Hepatocyte (in vitro differentiated cells): ENCODE measurements around the gene CACHD1. TPM values are rescaled to one million over a fixed set of nuclear protein-coding genes. Genes with fewer than 3 reads are reported as not detected.

ENCODE experiments used
- DNase-seq: peaks from one replicate; pipeline ENCODE4 v3.0.0-alpha.2; 2016; ENCODE audit warnings: low spot score
- H2AFZ ChIP-seq: fragments of 200-600 bp; sonication (generic); 2 replicates; pipeline ENCODE4 v1.6.0; 2016; ENCODE audit warnings: antibody characterized with exemption, mild to moderate bottlenecking
- H3K27ac ChIP-seq: fragments of 200-600 bp; sonication (generic); 2 replicates; pipeline ENCODE4 v1.5.1; 2016; ENCODE audit warnings: mild to moderate bottlenecking
- H3K27me3 ChIP-seq: fragments of 200-600 bp; sonication (generic); 2 replicates; pipeline ENCODE4 v1.6.1; 2016
- H3K36me3 ChIP-seq: fragments of 200-600 bp; sonication (generic); replicated peaks from 2 replicates; pipeline ENCODE4 v1.5.1; 2016; ENCODE audit warnings: low read depth; ENCODE audit not compliant: insufficient read depth
- H3K4me1 ChIP-seq: fragments of 200-600 bp; sonication (generic); 2 replicates; pipeline ENCODE4 v1.5.1; 2016; ENCODE audit warnings: mild to moderate bottlenecking, moderate library complexity; ENCODE audit not compliant: insufficient read depth
- H3K4me2 ChIP-seq: fragments of 200-600 bp; sonication (generic); 2 replicates; pipeline ENCODE4 v1.6.0; 2016
- H3K4me3 ChIP-seq: fragments of 200-600 bp; sonication (generic); 2 replicates; pipeline ENCODE4 v1.5.1; 2016; ENCODE audit warnings: mild to moderate bottlenecking
- H3K79me2 ChIP-seq: fragments of 200-600 bp; sonication (generic); 2 replicates; pipeline ENCODE4 v1.6.0; 2017; ENCODE audit warnings: mild to moderate bottlenecking
- H3K9me2 ChIP-seq: fragments of 200-600 bp; sonication (generic); replicated peaks from 2 replicates; pipeline ENCODE4 v1.6.0; 2017; ENCODE audit warnings: mild to moderate bottlenecking; ENCODE audit not compliant: insufficient read depth
- H3K9me3 ChIP-seq: fragments of 200-600 bp; sonication (generic); 2 replicates; pipeline ENCODE4 v1.5.1; 2016; ENCODE audit warnings: low read depth, mild to moderate bottlenecking
- H4K20me1 ChIP-seq: fragments of 200-600 bp; sonication (generic); 2 replicates; pipeline ENCODE4 v1.6.0; 2016; ENCODE audit warnings: mild to moderate bottlenecking; ENCODE audit not compliant: insufficient read depth, poor library complexity, severe bottlenecking
- EZH2 ChIP-seq: fragments of 200-600 bp; sonication (generic); IDR thresholded peaks from 2 replicates; pipeline ENCODE4 v1.6.1; 2016; ENCODE audit warnings: antibody characterized with exemption, mild to moderate bottlenecking, borderline replicate concordance
- EZH2phosphoT487 ChIP-seq: fragments of 200-600 bp; sonication (generic); IDR thresholded peaks from one replicate; pipeline ENCODE4 v1.6.1; 2018; ENCODE audit warnings: antibody characterized with exemption, mild to moderate bottlenecking, low read depth, moderate library complexity; ENCODE audit not compliant: unreplicated experiment, severe bottlenecking
- WGBS: methylation state at CpG from one replicate; pipeline ENCODE4 v1.1.6; 2016; ENCODE audit warnings: low lambda C conversion rate; ENCODE audit errors: missing lambda C conversion rate; 5-methylcytosine and 5-hydroxymethylcytosine counted together
- polyA plus RNA-seq: library from polyadenylated mRNA; unstranded; fragments of >200 nt; fragmentation: Nextera tagmentation; extraction: Ambion mirVana; gene quantifications from 2 replicates; pipeline ENCODE4 v1.2.1, GENCODE V29; 2016
- total RNA-seq: library from RNA; depleted of rRNA; stranded (reverse); fragments of >200 nt; gene quantifications from 2 replicates; pipeline ENCODE4 v1.2.3, GENCODE V29; 2014
- TF ChIP-seq, protein P1 (sequence below): fragments of 200-600 bp; sonication (generic); IDR thresholded peaks from 2 replicates; pipeline ENCODE4 v1.5.1; 2016; ENCODE audit warnings: antibody characterized with exemption, mild to moderate bottlenecking; ENCODE audit not compliant: poor library complexity

The CACHD1 gene
- total and polyA plus RNA-seq, 2 experiments from 2014 or later: 23.8 to 39.7 TPM

DNA sequence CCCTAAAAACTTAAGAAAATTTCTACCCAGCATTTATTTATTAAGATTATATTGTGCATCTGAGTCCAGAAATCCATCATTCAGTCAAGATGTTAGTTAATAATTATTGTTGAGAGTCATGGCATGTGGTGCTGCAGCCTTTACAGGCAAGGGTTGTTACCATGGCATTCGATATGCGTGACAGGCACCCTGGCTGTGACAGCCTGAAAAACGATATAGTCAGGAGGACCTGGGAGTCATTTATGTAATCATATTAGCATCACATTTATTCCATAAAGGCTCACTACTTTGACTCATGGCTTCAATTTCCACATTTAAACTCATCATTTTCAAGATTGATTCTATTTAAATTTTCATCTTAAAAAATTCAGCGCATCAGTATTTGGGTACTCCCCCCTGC, 68.0 kb downstream of the CACHD1 start:
- no peaks in the 10 kb centered on the region for H3K36me3 ChIP-seq
- H3K27ac ChIP-seq: peak overlapping the region; percentile 71
- H3K79me2 ChIP-seq: peaks cover 73% of the 10 kb centered on the region
- H3K27me3 ChIP-seq: no peaks in the 10 kb centered on the region
- no peak overlapping the region for H2AFZ ChIP-seq
- peaks cover 46% of the 10 kb centered on the region for H3K4me1 ChIP-seq
- no peaks in the 10 kb centered on the region for H3K9me2 ChIP-seq
- WGBS: 45% methylated on average over 4 of the region's 4 CpGs
- H4K20me1 ChIP-seq: no peaks in the 10 kb centered on the region
- H3K4me2 ChIP-seq: peak overlapping the region; percentile 68
- no peak overlapping the region for H3K4me3 ChIP-seq
- H3K9me3 ChIP-seq: no peaks in the 10 kb centered on the region
- TF ChIP-seq, protein P1, sequence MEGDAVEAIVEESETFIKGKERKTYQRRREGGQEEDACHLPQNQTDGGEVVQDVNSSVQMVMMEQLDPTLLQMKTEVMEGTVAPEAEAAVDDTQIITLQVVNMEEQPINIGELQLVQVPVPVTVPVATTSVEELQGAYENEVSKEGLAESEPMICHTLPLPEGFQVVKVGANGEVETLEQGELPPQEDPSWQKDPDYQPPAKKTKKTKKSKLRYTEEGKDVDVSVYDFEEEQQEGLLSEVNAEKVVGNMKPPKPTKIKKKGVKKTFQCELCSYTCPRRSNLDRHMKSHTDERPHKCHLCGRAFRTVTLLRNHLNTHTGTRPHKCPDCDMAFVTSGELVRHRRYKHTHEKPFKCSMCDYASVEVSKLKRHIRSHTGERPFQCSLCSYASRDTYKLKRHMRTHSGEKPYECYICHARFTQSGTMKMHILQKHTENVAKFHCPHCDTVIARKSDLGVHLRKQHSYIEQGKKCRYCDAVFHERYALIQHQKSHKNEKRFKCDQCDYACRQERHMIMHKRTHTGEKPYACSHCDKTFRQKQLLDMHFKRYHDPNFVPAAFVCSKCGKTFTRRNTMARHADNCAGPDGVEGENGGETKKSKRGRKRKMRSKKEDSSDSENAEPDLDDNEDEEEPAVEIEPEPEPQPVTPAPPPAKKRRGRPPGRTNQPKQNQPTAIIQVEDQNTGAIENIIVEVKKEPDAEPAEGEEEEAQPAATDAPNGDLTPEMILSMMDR: no peak
- DNase-seq: no peak

DNA sequence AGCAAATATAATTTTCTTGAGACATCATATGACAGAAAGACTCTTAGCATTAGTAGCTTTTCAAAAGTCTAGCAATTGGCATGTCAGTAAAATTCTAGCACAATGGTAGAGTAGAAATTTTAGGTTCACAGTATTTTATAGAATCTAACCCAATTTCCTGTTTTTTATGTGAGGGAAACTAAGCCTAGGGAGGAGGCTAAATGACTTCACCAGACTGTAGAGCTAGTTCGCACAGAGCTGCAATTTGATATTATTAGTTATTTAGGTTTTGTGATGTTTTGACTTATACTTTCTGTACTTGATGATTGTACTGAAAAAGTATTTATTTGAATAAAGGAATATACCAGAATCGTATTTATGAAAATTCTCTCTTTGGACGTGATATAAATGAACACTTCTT, 68.5 kb downstream of the CACHD1 start:
- no peak for DNase-seq
- Histone ChIP-seq H3K4me1 (peaks cover 46% of the 10 kb centered on the region), H2AFZ (no peak overlapping the region), H3K36me3 (no peaks in the 10 kb centered on the region), H3K9me2 (no peaks in the 10 kb centered on the region), H3K4me2 (peak overlapping the region; percentile 68), H3K79me2 (peaks cover 73% of the 10 kb centered on the region), H3K27ac (peak overlapping the region; percentile 33), H3K9me3 (no peaks in the 10 kb centered on the region), H3K27me3 (no peaks in the 10 kb centered on the region), H3K4me3 (no peak overlapping the region), H4K20me1 (no peaks in the 10 kb centered on the region)
- WGBS: 75% methylated on average over 3 of the region's 3 CpGs
- TF ChIP-seq, protein P1: no peak
- TF ChIP-seq EZH2: no peak
- TF ChIP-seq EZH2phosphoT487: no peak

DNA sequence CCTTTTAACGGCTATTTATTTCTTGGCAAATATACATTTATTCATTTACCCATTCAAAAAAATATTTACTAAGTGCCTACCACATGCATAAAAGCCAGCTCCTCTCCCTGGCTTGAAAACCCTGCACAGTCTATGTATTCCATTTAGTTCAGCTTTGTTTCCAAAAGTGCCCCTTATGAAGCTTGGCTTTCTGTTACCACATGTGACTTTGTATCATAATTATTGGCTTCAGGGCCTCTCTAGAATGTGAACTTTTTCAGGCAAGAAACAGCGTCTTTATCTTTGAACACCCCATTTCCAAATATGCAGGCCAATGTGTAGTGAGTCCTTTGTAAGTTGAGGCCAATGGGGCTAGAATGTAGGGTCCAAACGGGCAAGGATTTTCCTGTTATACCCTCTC, 69.4 kb downstream of the CACHD1 start:
- H3K27ac ChIP-seq: peak overlapping the region; percentile 87
- WGBS: 48% methylated on average over 3 of the region's 3 CpGs

More for the DNA sequence above, 69.4 kb downstream of the CACHD1 start:
- no peak overlapping the region for H3K4me3 ChIP-seq
- H3K9me2 ChIP-seq: no peaks in the 10 kb centered on the region
- peaks cover 73% of the 10 kb centered on the region for H3K79me2 ChIP-seq
- H3K4me2 ChIP-seq: peak overlapping the region; percentile 69
- no peak overlapping the region for H2AFZ ChIP-seq
- H3K36me3 ChIP-seq: no peaks in the 10 kb centered on the region
- TF ChIP-seq, protein P1: no peak
- no peak for TF ChIP-seq EZH2phosphoT487
- TF ChIP-seq EZH2: no peak
- H4K20me1 ChIP-seq: no peaks in the 10 kb centered on the region
- H3K9me3 ChIP-seq: no peaks in the 10 kb centered on the region
- peaks cover 46% of the 10 kb centered on the region for H3K4me1 ChIP-seq
- H3K27me3 ChIP-seq: no peaks in the 10 kb centered on the region
- DNase-seq: no peak
